Measurements from ENCODE around the gene KCTD15. TPM values are rescaled to one million over a fixed set of nuclear protein-coding genes. Genes with fewer than 3 reads are reported as not detected.

Gene KCTD15
- total RNA-seq, 1 experiment from 2014 or later: 9.9 TPM

DNA sequence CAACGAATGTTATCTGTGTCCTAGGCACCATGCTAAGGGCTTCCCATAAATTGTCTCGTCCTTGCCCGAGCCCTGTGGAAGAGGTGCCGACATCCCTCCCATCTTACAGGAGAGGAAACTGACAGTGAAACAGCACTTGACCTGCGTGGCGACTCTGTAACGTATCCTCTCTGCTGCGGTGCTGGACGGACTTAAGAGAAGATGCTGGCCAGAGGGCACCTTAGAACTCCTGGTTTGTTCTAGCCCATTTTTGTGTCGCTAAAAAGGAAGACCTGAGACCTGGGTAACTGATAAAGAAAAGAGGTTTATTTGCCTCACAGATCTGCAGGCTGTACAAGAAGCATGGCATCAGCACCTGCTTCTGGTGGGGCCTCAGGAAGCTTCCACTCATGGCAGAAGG lies 68.6 kb downstream of the KCTD15 start:
- intact Hi-C loops (cut with micrococcal nuclease; ENCODE audit: unreplicated experiment): no loop called here
- no peaks in the 10 kb centered on the region for H3K27me3 ChIP-seq (replicated peaks; ENCODE audit: insufficient read depth, low read depth, low read length, poor library complexity)
- TF ChIP-seq, protein P1, sequence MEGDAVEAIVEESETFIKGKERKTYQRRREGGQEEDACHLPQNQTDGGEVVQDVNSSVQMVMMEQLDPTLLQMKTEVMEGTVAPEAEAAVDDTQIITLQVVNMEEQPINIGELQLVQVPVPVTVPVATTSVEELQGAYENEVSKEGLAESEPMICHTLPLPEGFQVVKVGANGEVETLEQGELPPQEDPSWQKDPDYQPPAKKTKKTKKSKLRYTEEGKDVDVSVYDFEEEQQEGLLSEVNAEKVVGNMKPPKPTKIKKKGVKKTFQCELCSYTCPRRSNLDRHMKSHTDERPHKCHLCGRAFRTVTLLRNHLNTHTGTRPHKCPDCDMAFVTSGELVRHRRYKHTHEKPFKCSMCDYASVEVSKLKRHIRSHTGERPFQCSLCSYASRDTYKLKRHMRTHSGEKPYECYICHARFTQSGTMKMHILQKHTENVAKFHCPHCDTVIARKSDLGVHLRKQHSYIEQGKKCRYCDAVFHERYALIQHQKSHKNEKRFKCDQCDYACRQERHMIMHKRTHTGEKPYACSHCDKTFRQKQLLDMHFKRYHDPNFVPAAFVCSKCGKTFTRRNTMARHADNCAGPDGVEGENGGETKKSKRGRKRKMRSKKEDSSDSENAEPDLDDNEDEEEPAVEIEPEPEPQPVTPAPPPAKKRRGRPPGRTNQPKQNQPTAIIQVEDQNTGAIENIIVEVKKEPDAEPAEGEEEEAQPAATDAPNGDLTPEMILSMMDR (conservative IDR thresholded peaks at IDR 0.05; ENCODE audit: low read depth, low read length): no peak
- no peak for TF ChIP-seq EZH2 (IDR thresholded peaks at IDR 0.05; ENCODE audit: borderline replicate concordance, low read depth, low read length, poor library complexity, severe bottlenecking)
- H3K9me3 ChIP-seq (ENCODE audit: low read depth, low read length, poor library complexity, severe bottlenecking): no peaks in the 10 kb centered on the region
- ChIA-PET CTCF (no interaction called here), POLR2A (ENCODE audit: low non-redundant PET) (no interaction called here)
- no peaks in the 10 kb centered on the region for H3K4me1 ChIP-seq (ENCODE audit: insufficient read depth, low read length, poor library complexity, severe bottlenecking)
- no TSS peak for BruUV-seq (replicated peaks)
- no peak overlapping the region for H3K4me3 ChIP-seq (ENCODE audit: low read depth, low read length, poor library complexity, severe bottlenecking)
- no peak overlapping the region for H3K27ac ChIP-seq (ENCODE audit: low read depth, low read length, poor library complexity, severe bottlenecking)
- no peak for DNase-seq (ENCODE audit: low spot score)
- no peaks in the 10 kb centered on the region for H3K36me3 ChIP-seq (ENCODE audit: insufficient read depth, low read length, poor library complexity, severe bottlenecking)

Other genes with a start within 250 kb of the KCTD15 start
- gene CHST8, start 174.9 kb upstream of the KCTD15 start, total RNA-seq (2021): 1.5 and 2.3 TPM in 2 replicates